T-helper 17 cell (primary cell): ENCODE measurements around the gene FBXO39. TPM values are rescaled to one million over a fixed set of nuclear protein-coding genes. Genes with fewer than 3 reads are reported as not detected.

Source experiments
- total RNA-seq, 4 donors: library from RNA in 2 of 4; stranded (reverse) in 2 of 4; gene quantifications; one replicate each; pipeline ENCODE4 v1.2.3 and lab custom pipeline; 2022 to 2026

Gene FBXO39
- total RNA-seq, 2 donors from 2014 or later: 0.17 to 0.44 TPM

Other genes starting within 250 kb of the FBXO39 start
- gene PITPNM3, start 219.7 kb upstream of the FBXO39 start, total RNA-seq: under 1 TPM; 0.31 to 0.52 TPM
- gene KIAA0753, start 135.5 kb upstream of the FBXO39 start, total RNA-seq: 10 to 100 TPM; 10.8 to 12.1 TPM
- gene TXNDC17, start 135.2 kb upstream of the FBXO39 start, total RNA-seq: 10 to 100 TPM; 10.8 to 16.9 TPM
- gene MED31, start 124.6 kb upstream of the FBXO39 start, total RNA-seq: 10 to 100 TPM; 32.9 to 36.6 TPM
- gene C17orf100, start 124.5 kb upstream of the FBXO39 start, total RNA-seq: 1 to 10 TPM; 1.3 to 2.5 TPM
- gene SLC13A5, start 62.8 kb upstream of the FBXO39 start, total RNA-seq: not detected
- 10 to 100 TPM; 41.2 to 53.2 TPM for gene XAF1, start 20.2 kb upstream of the FBXO39 start, total RNA-seq
- under 1 TPM in 1 of 2 donors, not detected in 1; 0.37 TPM for gene TEKT1, start 55.5 kb downstream of the FBXO39 start, total RNA-seq
- gene ALOX12, start 219.8 kb downstream of the FBXO39 start, total RNA-seq: 10 to 100 TPM in 1 of 2 donors, 1 to 10 TPM in 1; 1.2 to 32.0 TPM
- gene RNASEK, start 236.4 kb downstream of the FBXO39 start, total RNA-seq: 100 to 1,000 TPM; 141 to 150 TPM
- under 1 TPM in 1 of 2 donors, not detected in 1; 0.17 TPM for gene BCL6B, start 246.8 kb downstream of the FBXO39 start, total RNA-seq